Tibial nerve (tissue), 4 donors: ENCODE results near the gene EXOC3. TPM values are rescaled to one million over a fixed set of nuclear protein-coding genes. Genes with fewer than 3 reads are reported as not detected.

Source experiments
- DNase-seq, 2 donors: peaks; one replicate each; pipeline ENCODE4 v3.0.0-alpha.2; 2019; ENCODE audit warnings: low spot score in 2 of 2
- H3K27ac ChIP-seq, 4 donors: fragments of 200-600 bp; sonication (generic) in 3 of 4; one replicate each; pipeline ENCODE4 v1.5.1; 2017 to 2019; ENCODE audit warnings: mild to moderate bottlenecking in 1 of 4
- H3K27me3 ChIP-seq, 2 donors: fragments of 200-600 bp; sonication (generic) in 1 of 2; one replicate each; pipeline versions ENCODE4 v1.5.1 to v1.6.0; 2017 to 2019
- H3K36me3 ChIP-seq, 3 donors: fragments of 200-600 bp; sonication (generic); one replicate each; pipeline ENCODE4 v1.5.1; 2018 to 2019
- H3K4me1 ChIP-seq, 4 donors: fragments of 200-600 bp; sonication (generic) in 3 of 4; one replicate each; pipeline ENCODE4 v1.5.1; 2017 to 2019
- H3K4me3 ChIP-seq, 4 donors: fragments of 200-600 bp; sonication (generic) in 3 of 4; one replicate each; pipeline ENCODE4 v1.5.1; 2017 to 2019; ENCODE audit warnings: mild to moderate bottlenecking in 1 of 4, moderate library complexity in 1 of 4
- H3K9me3 ChIP-seq, 4 donors: fragments of 200-600 bp; sonication (generic) in 3 of 4; one replicate each; pipeline ENCODE4 v1.5.1; 2017 to 2019
- EP300 ChIP-seq, 2 donors: sonication (generic); formaldehyde crosslinking; IDR thresholded peaks; one replicate each; pipeline ENCODE4 v1.6.1; 2017; ENCODE audit warnings: antibody characterized with exemption in 2 of 2, mild to moderate bottlenecking in 1 of 2
- POLR2A ChIP-seq, 2 donors: fragments of 450-650 bp; IDR thresholded peaks; one replicate each; pipeline ENCODE4 v1.6.1; 2017; ENCODE audit warnings: antibody characterized with exemption in 2 of 2, mild to moderate bottlenecking in 2 of 2, moderate library complexity in 2 of 2
- WGBS, 2 donors: methylation state at CpG; one replicate each; pipeline ENCODE4 v1.1.5; 2018; 5-methylcytosine and 5-hydroxymethylcytosine counted together
- total RNA-seq, 4 donors: library from RNA; depleted of rRNA; stranded (reverse); fragments of >200 nt; gene quantifications; one replicate each; pipeline ENCODE4 v1.1.0, GENCODE V29; 2016
- TF ChIP-seq, protein P1 (sequence below), 5 experiments: fragments of 200-600 bp in 3 of 5; fragments of 450-650 bp in 2 of 5; sonication (generic) in 3 of 5; IDR thresholded peaks; one replicate each; pipeline ENCODE4 v1.5.1; 2016 to 2019; ENCODE audit warnings: antibody characterized with exemption in 5 of 5, mild to moderate bottlenecking in 3 of 5, moderate library complexity in 2 of 5

EXOC3 gene
- total RNA-seq, 4 donors from 2014 or later = 53.5 to 98.4 (median 58.8) TPM

DNA sequence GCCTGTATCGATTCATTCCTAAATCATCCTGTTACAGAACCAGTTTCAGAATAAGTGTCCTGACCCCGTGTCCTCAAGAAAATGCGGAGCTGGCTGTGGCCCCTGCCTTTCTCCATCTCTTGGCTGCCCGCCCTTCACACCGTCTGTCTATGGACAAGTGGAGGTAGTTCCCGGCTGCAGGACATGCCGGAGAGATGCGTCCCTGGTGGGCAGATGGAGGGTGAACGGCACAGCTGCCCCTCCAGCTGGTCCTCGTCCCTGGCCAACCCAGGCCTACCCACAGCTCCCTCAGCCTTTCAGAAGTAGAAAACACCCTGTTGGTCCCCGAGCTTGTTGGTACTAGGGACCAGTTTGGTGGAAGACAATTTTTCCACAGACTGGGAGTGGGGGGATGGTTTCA, 14.8 kb upstream of the EXOC3 start:
- Histone ChIP-seq H3K36me3 (no peaks in the 10 kb centered on the region), H3K4me3 (no peak overlapping the region), H3K27me3 (peaks cover 0 to 4% of the 10 kb centered on the region in 2 donors), H3K4me1 (peaks cover 0 to 11% (median 0%) of the 10 kb centered on the region in 4 donors), H3K9me3 (no peaks in the 10 kb centered on the region), H3K27ac (no peak overlapping the region)
- 85 to 90% methylated on average over 11 of the region's 11 CpGs for WGBS, 2 donors
- TF ChIP-seq, protein P1, sequence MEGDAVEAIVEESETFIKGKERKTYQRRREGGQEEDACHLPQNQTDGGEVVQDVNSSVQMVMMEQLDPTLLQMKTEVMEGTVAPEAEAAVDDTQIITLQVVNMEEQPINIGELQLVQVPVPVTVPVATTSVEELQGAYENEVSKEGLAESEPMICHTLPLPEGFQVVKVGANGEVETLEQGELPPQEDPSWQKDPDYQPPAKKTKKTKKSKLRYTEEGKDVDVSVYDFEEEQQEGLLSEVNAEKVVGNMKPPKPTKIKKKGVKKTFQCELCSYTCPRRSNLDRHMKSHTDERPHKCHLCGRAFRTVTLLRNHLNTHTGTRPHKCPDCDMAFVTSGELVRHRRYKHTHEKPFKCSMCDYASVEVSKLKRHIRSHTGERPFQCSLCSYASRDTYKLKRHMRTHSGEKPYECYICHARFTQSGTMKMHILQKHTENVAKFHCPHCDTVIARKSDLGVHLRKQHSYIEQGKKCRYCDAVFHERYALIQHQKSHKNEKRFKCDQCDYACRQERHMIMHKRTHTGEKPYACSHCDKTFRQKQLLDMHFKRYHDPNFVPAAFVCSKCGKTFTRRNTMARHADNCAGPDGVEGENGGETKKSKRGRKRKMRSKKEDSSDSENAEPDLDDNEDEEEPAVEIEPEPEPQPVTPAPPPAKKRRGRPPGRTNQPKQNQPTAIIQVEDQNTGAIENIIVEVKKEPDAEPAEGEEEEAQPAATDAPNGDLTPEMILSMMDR (IDR thresholded peaks at IDR 0.05) = no peak
- TF ChIP-seq POLR2A (IDR thresholded peaks at IDR 0.05) = no peak
- no peak for TF ChIP-seq EP300 (IDR thresholded peaks at IDR 0.05)
- DNase-seq = no peak

DNA sequence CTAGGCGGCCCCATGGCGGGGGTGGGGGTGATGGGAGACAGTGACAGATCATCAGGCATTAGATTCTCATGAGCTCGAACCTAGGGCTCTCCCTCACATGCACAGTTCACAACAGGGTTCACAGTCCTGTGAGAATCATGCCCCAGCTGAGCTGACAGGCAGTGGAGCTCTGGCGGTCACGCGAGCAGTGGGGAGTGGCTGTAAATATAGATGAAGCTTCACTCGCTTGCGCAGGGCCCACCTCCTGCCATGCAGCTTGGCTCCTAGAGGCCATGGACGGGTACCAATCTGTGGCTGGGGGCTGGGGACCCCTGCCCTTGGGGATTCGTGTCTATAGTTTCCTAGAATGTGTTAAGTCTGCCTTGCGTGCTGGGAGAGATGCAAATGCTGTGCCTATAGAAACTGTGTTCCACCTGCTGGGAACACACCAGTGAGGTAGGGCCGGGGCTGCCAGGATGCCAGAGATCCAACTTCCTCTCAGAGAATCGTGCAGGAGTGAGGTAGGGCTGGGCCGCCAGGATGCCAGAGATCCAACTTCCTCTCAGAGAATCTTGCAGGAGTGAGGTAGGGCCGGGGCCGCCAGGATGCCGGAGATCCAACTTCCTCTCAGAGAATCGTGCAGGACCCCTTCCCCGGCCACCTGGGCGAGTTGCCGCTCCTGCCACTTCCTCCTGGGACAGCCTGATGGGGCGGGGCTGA, 14.1 kb upstream of the EXOC3 start:
- Histone ChIP-seq H3K27ac (no peak overlapping the region), H3K4me1 (peaks cover 0 to 11% (median 0%) of the 10 kb centered on the region in 4 donors), H3K9me3 (no peaks in the 10 kb centered on the region), H3K36me3 (no peaks in the 10 kb centered on the region), H3K27me3 (peaks cover 0 to 4% of the 10 kb centered on the region in 2 donors), H3K4me3 (no peak overlapping the region)
- no peak for DNase-seq
- TF ChIP-seq POLR2A (IDR thresholded peaks at IDR 0.05) = no peak
- TF ChIP-seq EP300 (IDR thresholded peaks at IDR 0.05) = no peak
- TF ChIP-seq, protein P1 (IDR thresholded peaks at IDR 0.05) = no peak
- 76 to 86% methylated on average over 18 to 22 of the region's 22 CpGs for WGBS, 2 donors

DNA sequence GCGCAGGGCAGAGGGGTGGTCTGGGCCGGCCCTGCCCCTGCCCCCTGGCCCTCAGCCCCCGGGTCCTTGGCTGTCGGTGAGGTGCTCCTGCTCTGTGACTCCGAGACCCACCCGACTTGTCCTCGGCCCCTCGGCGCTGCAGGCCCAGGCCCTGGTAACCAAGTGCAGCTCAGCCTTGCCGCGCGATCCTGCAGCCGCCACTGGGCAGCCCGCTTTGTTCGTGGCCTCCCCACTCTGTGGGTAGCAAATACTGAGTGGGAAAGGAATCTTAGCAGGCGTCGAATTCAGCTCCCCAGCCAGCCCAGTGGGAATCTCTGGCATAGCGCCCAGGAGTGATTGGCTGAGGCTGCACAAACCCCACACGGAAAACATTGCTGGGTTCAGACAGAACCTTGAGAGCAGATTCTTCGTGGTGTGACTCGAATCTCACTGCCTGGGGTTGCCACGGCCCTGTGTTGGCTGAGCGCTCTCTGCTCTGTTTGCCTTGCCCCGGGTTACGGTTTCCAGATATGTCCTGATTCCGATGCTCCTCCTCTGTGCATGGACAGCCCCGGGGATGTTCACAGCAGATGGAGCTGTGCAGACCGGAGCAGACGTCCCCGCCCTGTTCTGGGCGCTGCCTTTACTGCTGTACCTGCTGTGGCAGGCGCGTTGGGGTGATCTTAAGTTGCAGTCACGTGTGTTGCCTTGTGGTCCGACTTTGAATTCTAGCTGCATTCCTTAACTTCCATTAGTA, 13.4 kb upstream of the EXOC3 start:
- Histone ChIP-seq H3K9me3 (no peaks in the 10 kb centered on the region), H3K27me3 (no peaks in the 10 kb centered on the region), H3K36me3 (no peaks in the 10 kb centered on the region), H3K4me1 (peaks cover 0 to 11% (median 0%) of the 10 kb centered on the region in 4 donors), H3K27ac (no peak overlapping the region), H3K4me3 (no peak overlapping the region)
- TF ChIP-seq, protein P1 (IDR thresholded peaks at IDR 0.05) = no peak
- TF ChIP-seq EP300 (IDR thresholded peaks at IDR 0.05) = no peak
- no peak for TF ChIP-seq POLR2A (IDR thresholded peaks at IDR 0.05)
- 38 to 52% methylated on average over 27 to 28 of the region's 35 CpGs for WGBS, 2 donors
- peak in 1 of 2 donors; percentile 31 for DNase-seq

DNA sequence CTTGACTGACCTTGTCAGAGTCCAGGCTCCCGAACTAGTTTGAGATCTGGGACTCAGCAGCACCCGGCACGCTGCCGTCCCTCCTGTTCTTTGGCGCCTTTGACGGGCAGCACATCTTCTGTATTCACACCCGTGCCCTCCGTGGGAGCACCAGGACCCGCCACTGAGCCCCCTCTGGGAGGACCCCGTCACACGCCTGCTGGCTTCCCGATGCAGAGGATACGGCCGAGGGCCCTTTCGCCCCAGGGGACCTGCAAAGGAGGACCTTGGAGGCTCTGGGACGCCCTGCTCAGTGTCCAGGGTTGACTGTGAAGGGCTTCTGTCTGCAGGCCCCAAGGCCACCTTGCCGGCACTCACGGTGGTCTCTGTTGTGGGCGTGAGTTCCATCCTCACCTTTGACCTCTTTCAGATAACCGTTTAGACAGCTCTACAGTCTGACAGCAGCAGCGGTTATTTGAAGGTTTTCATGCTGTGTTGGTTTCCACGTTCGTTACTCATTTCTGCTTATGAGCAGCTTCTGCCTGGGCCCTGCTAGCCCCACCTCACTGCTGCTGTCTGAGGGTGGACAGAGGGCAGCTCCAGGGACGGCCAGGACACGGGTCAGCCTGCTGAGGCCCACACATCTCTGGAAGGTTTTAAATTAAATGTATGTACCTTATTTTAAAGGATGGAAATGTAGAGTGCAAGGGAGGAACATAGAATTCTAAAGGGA, 12.6 kb upstream of the EXOC3 start:
- H3K4me3 ChIP-seq = no peak overlapping the region
- no peaks in the 10 kb centered on the region for H3K36me3 ChIP-seq
- TF ChIP-seq, protein P1 (IDR thresholded peaks at IDR 0.05) = no peak
- TF ChIP-seq POLR2A (IDR thresholded peaks at IDR 0.05) (no peak), EP300 (IDR thresholded peaks at IDR 0.05) (no peak)
- H3K27ac ChIP-seq = no peak overlapping the region
- H3K9me3 ChIP-seq = no peaks in the 10 kb centered on the region
- no peaks in the 10 kb centered on the region for H3K27me3 ChIP-seq
- WGBS, 2 donors = 69 to 75% methylated on average over 24 to 25 of the region's 25 CpGs
- no peak for DNase-seq
- peaks cover 0 to 11% (median 0%) of the 10 kb centered on the region in 4 donors for H3K4me1 ChIP-seq
